Measurements from ENCODE around the gene SPATS1.

Gene SPATS1, protein sequence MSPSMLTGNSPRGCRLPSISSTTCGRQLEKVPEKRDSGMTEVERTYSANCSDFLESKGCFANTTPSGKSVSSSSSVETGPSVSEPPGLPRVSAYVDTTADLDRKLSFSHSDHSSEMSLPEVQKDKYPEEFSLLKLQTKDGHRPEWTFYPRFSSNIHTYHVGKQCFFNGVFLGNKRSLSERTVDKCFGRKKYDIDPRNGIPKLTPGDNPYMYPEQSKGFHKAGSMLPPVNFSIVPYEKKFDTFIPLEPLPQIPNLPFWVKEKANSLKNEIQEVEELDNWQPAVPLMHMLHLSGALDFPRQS

DNA sequence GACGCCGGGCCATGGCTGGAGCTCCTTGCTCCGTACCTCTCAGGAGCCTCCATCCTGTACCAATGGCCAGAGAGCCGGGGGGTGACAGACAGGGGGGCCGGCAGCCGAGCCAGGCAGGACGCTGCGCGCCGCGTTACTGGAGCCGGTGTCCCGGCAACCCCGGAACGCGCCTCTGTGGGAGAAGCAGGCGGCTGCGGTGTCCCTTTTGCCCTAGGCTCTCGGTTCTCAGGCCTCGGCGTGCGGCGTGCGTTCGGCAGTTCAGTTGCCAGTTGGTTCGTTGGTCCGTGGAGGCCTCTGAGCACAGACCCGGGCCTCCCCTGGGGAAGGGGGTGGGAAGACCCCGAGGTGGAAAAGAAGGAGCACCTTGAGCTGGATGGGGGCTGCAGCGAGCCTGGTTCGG is at the start of gene SPATS1:
TSS of gene SPATS1 (plus strand) at position 162 of the 400 bp plus-strand sequence. CDS start 446 bp downstream, outside the sequence.
- no peak for DNase-seq

DNA sequence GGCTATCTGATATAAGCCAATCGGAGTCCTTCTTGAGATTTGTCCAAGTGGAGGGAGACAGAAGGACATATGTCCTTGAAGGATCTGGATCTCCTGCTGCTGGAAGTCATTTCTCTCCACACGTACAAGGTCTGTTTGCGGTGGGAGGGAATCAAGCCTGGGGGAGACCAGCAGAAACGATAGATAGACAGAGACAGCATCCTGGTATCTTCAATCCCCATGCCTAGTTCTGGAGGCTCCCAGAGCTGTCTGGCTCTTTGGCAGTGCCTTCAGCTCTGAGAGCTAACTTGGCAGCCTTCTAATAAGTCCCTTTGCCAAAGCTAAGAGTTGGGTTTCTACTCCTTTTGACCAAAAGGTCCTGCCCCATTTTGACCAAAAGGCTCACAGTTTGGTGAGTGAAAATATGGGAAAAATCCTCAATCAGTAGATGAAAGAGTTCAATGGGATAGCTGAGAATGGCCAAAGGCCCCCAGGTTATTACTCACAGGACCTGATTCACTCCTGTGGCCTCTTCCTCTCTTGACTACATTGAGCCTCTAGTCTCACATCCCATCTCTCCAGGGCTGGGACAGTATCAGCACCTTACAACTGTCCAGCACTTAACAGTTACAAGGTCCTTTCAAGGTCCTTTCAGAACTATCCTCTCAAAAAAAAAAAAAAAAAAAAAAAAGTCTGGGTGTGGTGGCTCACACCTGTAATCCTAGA is 49.6 kb upstream of the SPATS1 start:
- DNase-seq = no peak

DNA sequence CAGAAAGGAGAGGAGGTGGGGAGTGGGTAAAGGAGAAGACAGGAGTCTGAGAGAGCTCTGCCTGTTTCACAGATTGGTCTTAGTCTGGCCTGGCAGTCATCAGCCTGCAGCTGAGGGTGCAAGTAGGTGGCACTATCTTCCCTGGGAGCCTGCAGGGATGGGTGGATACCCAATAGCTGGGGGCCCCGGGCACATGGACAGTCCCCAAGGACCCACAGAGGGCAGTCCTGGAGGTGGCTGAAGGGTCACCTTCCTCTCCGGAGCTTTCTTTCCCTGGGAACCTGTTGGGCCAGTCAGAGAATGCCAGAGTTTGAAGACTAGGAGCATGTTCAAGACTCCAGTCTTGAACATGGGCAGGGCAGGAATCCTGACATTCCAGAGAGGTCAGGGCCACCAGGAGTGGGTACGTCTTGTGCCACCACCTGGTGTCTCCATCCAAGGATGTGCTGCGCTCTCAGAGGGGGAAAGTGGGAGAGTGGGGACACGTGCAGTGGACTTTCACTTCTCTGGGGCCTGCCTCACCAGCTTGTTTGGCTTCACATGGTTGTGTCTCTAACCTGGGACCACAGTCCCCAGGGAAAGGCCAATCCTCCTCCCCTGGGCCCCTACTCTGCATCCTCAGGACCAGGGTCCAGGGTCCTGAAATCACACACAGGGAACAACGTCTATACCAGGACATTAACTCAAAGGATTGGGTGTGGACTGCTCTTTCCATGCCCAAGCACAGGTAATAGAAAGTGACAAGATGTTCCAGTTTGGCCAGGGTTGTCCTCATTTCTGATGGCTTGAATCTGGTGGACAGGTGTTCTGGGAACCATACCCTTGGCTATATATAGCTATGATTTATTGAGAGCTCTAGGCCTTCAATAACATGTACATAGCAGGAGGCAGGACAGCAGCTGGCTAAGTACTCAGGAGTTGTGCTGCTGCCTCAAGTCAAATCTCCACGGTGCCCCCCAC is 47.3 kb upstream of the SPATS1 start:
- DNase-seq = no peak

DNA sequence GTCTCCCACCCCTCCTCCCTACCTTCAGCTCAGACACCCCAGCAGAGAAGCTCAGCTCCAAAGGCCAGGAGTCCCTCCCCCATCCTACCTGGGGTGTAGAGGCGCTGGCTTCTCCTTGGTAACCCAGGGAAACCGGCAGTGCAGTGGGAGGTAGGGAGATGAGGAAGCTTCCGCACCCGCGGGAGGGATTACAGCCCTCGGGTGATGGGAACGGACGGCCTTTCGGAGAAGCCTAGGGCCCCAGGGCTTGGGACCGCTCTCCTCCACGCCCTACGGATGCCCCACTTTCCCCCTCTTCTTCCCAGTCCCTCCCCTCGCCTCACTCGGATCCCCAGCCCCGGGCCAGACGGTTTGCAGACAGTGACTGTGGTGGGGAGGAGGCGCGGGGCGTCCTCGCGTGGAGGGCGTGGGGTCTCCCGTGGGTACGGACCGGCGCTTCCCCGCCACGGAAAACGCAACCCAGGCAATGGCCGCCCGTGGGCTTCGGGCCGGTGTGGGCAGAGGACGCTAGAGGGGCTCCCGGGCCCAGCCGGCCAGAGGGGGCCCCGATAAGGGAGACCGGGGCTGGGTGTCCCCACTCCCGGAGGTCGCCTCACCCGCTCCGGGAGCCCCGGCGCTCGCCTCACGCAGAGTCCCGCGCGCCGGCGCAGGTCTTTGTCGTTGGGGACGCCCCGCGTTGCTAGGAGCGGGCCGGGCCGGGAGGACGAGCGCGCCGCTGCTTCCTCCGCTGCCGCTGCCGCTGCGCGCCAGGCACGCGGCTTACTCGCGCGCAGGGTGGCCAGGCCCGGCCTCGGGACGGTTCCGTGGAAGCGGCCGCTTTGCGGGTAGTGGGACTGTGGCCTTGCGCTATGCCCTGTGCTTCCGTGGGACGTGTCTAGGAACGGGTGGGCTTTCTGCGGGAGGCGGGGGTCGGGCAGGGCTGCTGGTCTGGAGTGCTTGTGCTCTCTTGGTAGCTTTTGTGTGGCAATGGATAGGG is 45.1 kb upstream of the SPATS1 start:
- peak; percentile 67 for DNase-seq

- no peak for DNase-seq
Measured at GRCh38 chr6:44298055-44298803, 44.2 kb upstream of the SPATS1 start.

- no peak for DNase-seq
Measured at GRCh38 chr6:44298864-44299263, 43.6 kb upstream of the SPATS1 start.

GRCh38 chr6:44300292-44300823 is 42.1 kb upstream of the SPATS1 start:
- no peak for DNase-seq

GRCh38 chr6:44301106-44301505 is 41.3 kb upstream of the SPATS1 start:
- DNase-seq = no peak

DNA sequence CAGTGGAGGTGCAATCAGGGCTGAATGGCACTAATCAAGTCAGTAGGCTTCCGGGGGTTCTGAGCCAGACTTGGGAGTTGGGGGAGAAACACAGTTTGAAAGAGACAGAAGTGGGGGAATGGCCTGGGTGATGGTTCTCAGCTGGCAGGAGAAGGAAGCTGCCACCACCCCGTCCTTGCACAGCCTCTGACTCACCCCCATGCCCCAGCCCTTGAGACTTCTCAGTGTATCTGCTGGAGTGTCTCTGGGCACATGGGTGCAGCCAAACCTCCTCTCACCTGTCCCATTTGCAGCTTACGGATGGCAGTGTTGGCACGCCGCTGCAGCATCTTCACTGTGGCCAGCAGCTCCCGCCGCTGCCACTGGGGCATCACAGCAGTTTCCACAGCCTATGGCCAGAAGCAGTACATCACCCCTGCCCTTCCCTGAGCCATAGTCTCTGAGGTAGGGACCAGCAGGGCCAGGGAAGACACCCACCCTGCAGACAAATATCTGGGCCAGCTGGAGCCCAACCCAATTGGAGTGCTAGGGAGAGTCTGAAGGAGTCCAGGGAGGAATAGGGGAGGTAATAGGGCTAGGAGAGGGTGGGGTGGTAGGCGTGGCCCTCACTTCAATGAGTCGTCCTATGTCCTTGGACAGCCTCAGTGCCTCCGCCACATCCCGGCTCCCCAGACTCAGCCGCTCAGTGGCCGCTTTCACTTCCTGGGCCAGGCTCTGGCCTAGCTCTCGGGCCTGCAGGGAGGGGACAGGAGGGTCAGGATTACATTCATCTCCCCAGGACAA is 40.5 kb upstream of the SPATS1 start:
- DNase-seq = no peak

- DNase-seq = no peak
Measured at GRCh38 chr6:44302856-44303255, 39.6 kb upstream of the SPATS1 start.

- DNase-seq = no peak
Measured at GRCh38 chr6:44303842-44304241, 38.6 kb upstream of the SPATS1 start.

- peak; percentile 42 for DNase-seq
Measured at GRCh38 chr6:44304282-44305199, 37.9 kb upstream of the SPATS1 start.

- DNase-seq = no peak
Measured at GRCh38 chr6:44305200-44305725, 37.2 kb upstream of the SPATS1 start.

DNA sequence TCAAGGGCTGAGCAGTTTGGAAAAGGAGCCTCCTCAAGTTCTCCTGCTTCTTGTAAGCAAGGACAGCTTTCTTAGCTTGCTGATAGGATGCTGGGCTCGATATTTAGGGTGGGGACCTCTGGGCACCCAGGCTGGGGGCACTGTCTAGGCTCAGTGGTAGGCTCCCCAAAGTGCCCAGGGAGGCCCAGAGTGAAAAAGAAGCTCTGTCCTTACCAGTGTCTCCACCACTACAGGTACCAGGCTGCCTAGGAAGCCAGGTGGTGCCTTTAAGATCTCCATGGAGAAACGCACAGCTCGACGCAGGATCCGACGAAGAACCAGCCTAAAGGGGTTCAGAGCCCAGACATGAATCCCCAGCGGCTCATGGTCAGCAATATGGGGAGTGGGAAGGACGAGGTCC is 35.7 kb upstream of the SPATS1 start:
- DNase-seq = no peak

- no peak for DNase-seq
Measured at GRCh38 chr6:44307217-44307616, 35.2 kb upstream of the SPATS1 start.

DNA sequence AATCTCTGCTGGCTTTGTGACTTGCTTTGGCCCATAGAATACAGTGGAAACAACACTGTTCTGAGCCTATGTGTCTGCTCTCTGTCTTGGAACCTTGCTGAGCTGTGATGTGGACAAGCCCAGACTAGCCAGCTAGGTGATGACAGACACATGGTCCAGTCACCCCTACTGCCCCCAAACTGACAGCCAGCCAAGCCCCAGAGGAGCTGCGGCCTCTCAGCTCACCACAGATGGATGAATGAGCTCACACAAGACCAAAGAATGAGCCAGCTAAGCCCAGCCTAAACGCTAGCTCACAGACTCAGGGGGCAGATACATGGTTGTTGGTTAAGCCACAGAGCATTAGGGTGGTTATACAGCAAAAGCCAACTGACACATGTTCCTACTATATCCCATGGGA is 33.4 kb upstream of the SPATS1 start:
- no peak for DNase-seq

DNA sequence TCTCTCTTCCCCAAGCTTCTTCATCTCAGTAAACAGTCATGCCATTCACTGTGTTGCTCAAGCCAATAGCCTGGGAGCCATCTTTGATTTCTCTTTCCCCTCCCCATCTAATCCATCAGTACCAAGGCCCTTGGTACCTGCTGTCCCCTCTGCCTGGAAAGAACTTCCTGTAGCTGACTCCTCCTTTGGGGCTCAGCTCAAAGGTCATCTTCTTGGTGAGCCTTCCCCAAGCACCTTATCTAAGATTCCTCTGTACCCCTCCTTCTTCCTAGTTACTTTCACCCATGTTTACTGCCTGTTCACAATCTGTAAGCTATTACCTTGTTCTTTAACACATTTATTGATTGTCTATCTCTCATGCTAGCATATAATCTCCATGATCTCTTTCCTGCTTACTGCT is 32.8 kb upstream of the SPATS1 start:
- no peak for DNase-seq

GRCh38 chr6:44310241-44310640 is 32.2 kb upstream of the SPATS1 start:
- DNase-seq = no peak

- no peak for DNase-seq
Measured at GRCh38 chr6:44311304-44311703, 31.1 kb upstream of the SPATS1 start.
